GM18867 (cell line): ENCODE results near the gene SLC35D2.
"Not testable (repeated sequence)": the region's sequence is repeated elsewhere in the genome, so short reads cannot be mapped to it uniquely, and the experiment has no call there.

Source experiments
- ATAC-seq: cut with Tn5 transposase; IDR thresholded peaks from one replicate; pipeline ENCODE4 v1.9.1; 2021; ENCODE audit warnings: mild to moderate bottlenecking, moderate library complexity; ENCODE audit not compliant: unreplicated experiment

The SLC35D2 gene

GRCh38 chr9:96400132-96400910, 16.8 kb upstream of the SLC35D2 start:
- no peak for ATAC-seq

DNA sequence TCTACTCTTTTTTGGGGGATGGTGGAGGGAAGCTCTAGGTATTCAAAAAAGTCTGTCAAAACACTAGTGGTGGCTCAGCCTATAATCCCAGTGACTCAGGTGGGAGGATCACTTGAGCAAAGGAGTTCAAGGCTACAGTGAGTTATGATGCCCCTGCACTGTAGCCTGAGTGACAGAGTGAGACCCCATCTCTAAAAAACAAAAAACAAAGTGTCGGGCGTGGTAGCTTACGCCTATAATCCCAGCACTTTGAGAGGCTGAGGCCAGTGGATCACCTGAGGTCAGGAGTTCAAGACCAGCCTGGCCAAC, 15.8 kb upstream of the SLC35D2 start:
- ATAC-seq: no peak

GRCh38 chr9:96398582-96399324, 15.2 kb upstream of the SLC35D2 start:
- no peak for ATAC-seq

GRCh38 chr9:96395964-96396363, 12.5 kb upstream of the SLC35D2 start:
- no peak for ATAC-seq

GRCh38 chr9:96394832-96395496, 11.5 kb upstream of the SLC35D2 start:
- ATAC-seq: no peak

DNA sequence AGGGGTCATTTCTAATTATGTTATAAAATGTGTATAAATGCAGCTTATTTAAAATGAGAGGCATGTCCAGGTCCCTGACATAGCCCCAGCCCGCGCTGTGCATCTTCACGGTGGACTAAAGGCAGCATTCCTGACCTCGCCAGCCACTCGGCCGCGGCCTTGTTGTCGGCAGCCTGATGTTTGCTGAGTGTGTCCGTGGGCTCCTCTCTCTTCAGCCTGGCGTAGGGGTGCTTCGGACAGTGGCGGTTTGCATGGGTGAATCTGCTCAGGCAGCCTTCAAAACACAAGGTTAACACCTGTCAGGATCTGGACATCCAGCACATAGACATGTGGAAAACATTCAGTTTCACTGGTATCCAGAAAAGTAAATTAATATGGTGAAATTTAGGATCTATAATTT, 8.8 kb upstream of the SLC35D2 start:
- no peak for ATAC-seq

GRCh38 chr9:96391021-96391765, 7.7 kb upstream of the SLC35D2 start:
- ATAC-seq: no peak

- no peak for ATAC-seq
Observed at GRCh38 chr9:96388144-96388543, 4.6 kb upstream of the SLC35D2 start.

DNA sequence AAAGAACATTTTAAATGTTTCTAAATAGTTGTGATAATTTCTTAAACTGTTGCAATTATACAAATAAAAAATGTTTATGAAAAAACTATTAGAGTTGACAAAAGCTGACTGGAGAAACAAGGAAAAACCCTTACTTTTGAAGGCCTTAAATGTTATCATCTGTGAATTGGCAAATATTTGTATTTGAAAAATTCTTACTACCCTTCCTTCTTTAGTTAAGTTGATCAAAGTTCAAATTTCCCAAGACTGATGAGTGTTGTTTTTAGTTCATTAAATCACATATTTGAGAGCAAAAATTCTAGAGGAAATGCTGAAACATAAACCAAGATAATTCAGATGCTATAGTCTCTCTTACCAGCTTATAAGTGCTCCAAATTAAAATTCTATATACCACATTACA, 2.6 kb upstream of the SLC35D2 start:
- ATAC-seq: no peak

- ATAC-seq: no peak
Observed at GRCh38 chr9:96382839-96383164, 709 bp downstream of the SLC35D2 start.

DNA sequence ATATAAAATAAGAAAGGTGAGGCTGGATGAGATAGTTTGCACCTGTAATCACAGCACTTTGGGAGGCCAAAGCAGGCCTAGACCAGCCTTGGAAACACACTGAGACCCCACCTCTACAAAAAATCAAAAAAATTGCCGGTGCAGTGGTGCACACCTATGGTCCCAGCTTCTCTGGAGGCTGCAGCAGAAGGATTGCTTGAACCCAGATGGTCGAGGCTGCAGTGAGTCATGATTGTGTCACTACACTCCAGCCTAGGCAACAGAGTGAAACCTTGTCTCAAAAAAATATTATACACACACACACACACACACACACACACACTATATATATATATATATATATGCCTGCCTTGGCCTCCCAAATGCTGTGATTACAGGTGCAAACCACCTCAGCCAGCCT, 1.3 kb downstream of the SLC35D2 start:
- no peak for ATAC-seq

DNA sequence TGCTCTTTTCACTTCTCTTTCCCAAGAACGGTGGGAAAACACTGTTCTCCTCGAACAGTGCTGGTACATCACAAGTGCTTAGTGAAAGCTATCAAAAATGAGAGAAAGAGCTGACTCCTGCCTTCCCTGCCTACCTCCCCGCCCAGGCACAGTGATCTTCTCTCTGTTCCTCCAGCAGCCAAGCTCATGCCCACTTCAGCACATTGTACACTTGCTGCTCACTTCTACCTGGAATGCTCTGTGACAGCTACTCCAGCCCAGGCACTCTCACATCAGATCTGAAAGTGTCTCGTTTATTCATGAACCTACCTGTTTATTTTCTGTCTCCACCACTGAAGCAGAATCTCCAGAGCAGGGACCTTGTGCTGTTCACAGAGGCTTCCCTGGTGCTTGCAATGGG, 1.8 kb downstream of the SLC35D2 start:
- ATAC-seq: no peak

DNA sequence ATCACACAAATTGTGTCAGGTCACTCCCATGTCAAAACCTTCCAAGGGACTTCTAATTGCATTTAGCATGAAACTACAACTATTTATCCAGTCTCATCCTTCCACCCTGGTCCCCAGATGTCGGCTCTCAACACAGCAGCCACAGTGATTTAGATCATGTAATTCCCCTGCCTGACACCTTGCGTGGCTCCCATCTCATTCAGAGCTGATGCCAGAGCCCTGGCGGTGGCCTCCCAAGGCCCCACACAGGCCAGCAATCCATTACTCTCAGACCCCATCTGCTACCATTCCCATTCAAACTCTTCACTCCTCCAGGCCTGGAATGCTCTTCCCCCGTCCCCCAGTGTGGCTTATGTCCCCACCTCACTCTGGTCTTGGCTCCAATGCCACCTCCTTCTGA, 2.4 kb downstream of the SLC35D2 start:
- ATAC-seq: no peak

GRCh38 chr9:96379461-96379860, 4.0 kb downstream of the SLC35D2 start:
- ATAC-seq: no peak

GRCh38 chr9:96378187-96378586, 5.3 kb downstream of the SLC35D2 start:
- ATAC-seq: no peak

- ATAC-seq: no peak
Observed at GRCh38 chr9:96376891-96377874, 6.3 kb downstream of the SLC35D2 start.

GRCh38 chr9:96375507-96375906, 8.0 kb downstream of the SLC35D2 start:
- ATAC-seq: not testable (repeated sequence)

DNA sequence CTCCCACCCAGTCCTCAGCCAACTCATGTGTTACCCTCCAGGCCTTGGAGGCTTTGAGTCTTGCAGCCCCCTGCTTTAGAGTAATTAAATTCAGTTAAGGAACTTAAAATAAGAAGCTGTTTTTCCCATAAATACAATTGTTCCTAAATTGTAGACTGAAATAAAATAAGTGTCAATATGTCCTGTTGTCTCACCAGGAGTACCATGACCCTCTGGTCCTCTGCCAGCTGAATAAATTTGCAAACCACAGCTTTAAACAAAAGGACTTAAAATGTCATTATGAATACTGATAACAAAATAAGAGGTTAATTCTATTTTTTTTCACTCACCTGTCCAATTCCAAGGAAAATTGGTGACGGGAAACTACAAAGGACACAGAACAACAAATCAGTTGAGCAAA, 15.6 kb downstream of the SLC35D2 start:
- no peak for ATAC-seq

GRCh38 chr9:96363175-96363967, 20.1 kb downstream of the SLC35D2 start:
- ATAC-seq: no peak
